Endothelial cell of umbilical vein (primary cell): ENCODE measurements around the gene CBL. TPM values are rescaled to one million over a fixed set of nuclear protein-coding genes. Genes with fewer than 3 reads are reported as not detected.

ENCODE experiments used
- BruUV-seq: library from RNA; stranded (reverse); fragments of 400-500 nt; replicated peaks from 2 replicates; lab custom pipeline; 2021; lab: Mats Ljungman, UMichigan
- CTCF ChIA-PET: fragments of 300-600, 350-600 bp; sonication (Branson Sonifier 250); formaldehyde crosslinking; loops from one replicate; lab custom pipeline; 2021; ENCODE audit warnings: antibody characterized with exemption, inconsistent platforms; lab: Charles Lee
- POLR2A ChIA-PET: fragments of 300-600, 350-600 bp; sonication (Branson Sonifier 250); formaldehyde crosslinking; loops from one replicate; lab custom pipeline; 2021; ENCODE audit warnings: antibody characterized with exemption, inconsistent platforms; lab: Charles Lee
- DNase-seq: peaks from one replicate; pipeline ENCODE4 v3.0.0-alpha.2; 2011; ENCODE audit warnings: low read depth, low spot score
- FAIRE-seq: peaks from 2 replicates; lab custom pipeline; 2011; peaks lifted over from hg19 to GRCh38; lab: Jason Lieb, UNC
- H2AFZ ChIP-seq: 2 replicates; pipeline ENCODE4 v1.6.0; 2012; ENCODE audit warnings: low read depth, low read length, control low read depth, inconsistent platforms
- H3K27ac ChIP-seq: 2 replicates; pipeline ENCODE4 v1.5.1; 2011; ENCODE audit warnings: low read depth, mild to moderate bottlenecking, control low read depth, low read length, moderate library complexity; ENCODE audit not compliant: insufficient read depth
- H3K27me3 ChIP-seq, 2 experiments: 2 replicates each; pipeline versions ENCODE4 v1.6.0 to v1.6.1; 2011; ENCODE audit warnings: low read length in 2 of 2, mixed read lengths in 1 of 2; ENCODE audit not compliant: control insufficient read depth in 2 of 2, insufficient read depth in 2 of 2
- H3K36me3 ChIP-seq, 2 experiments: 2 replicates in 1 of 2; 3 replicates in 1 of 2; pipeline ENCODE4 v1.5.1; 2011; ENCODE audit warnings: low read length in 2 of 2, mild to moderate bottlenecking in 1 of 2, moderate library complexity in 1 of 2; ENCODE audit not compliant: control insufficient read depth in 2 of 2, insufficient read depth in 2 of 2; ENCODE audit errors: extremely low read depth in 1 of 2
- H3K4me1 ChIP-seq: 3 replicates; pipeline ENCODE4 v1.5.1; 2011; ENCODE audit warnings: mild to moderate bottlenecking, low read length; ENCODE audit not compliant: control insufficient read depth, insufficient read depth; ENCODE audit errors: extremely low read depth
- H3K4me2 ChIP-seq: 2 replicates; pipeline ENCODE4 v1.6.1; 2011; ENCODE audit warnings: low read length, control low read depth, mixed read lengths; ENCODE audit not compliant: insufficient read depth
- H3K4me3 ChIP-seq, 3 experiments: fragments of 200-600 bp in 1 of 3; sonication (generic), shearing (Covaris generic) in 1 of 3; replicated peaks in 1 of 3; 2 replicates each; pipeline ENCODE4 v1.5.1; 2011 to 2016; ENCODE audit warnings: control low read depth in 3 of 3, low read length in 3 of 3, mild to moderate bottlenecking in 2 of 3, inconsistent platforms in 1 of 3, low read depth in 1 of 3, moderate library complexity in 1 of 3; ENCODE audit not compliant: insufficient read depth in 1 of 3
- H3K79me2 ChIP-seq: 2 replicates; pipeline ENCODE4 v1.6.0; 2012; ENCODE audit warnings: low read length, inconsistent platforms; ENCODE audit not compliant: control insufficient read depth, insufficient read depth
- H3K9ac ChIP-seq: replicated peaks from 2 replicates; pipeline ENCODE3; 2011; ENCODE audit warnings: low read length, control low read depth; ENCODE audit not compliant: insufficient read depth; ENCODE audit errors: extremely low read depth
- H3K9me1 ChIP-seq: replicated peaks from 3 replicates; pipeline ENCODE4 v1.6.0; 2011; ENCODE audit warnings: mild to moderate bottlenecking, low read length; ENCODE audit not compliant: control insufficient read depth, insufficient read depth; ENCODE audit errors: extremely low read depth
- H3K9me3 ChIP-seq: replicated peaks from 2 replicates; pipeline ENCODE4 v1.5.1; 2012; ENCODE audit warnings: low read length, inconsistent platforms; ENCODE audit not compliant: control insufficient read depth, insufficient read depth
- H4K20me1 ChIP-seq: replicated peaks from 2 replicates; pipeline ENCODE3; 2011; ENCODE audit warnings: mild to moderate bottlenecking, low read length; ENCODE audit not compliant: control insufficient read depth, insufficient read depth; ENCODE audit errors: extremely low read depth
- EZH2 ChIP-seq: IDR thresholded peaks from 2 replicates; pipeline ENCODE4 v1.6.1; 2012; ENCODE audit warnings: borderline replicate concordance, low read depth, mild to moderate bottlenecking, moderate library complexity, low read length, inconsistent platforms; ENCODE audit not compliant: severe bottlenecking
- FOS ChIP-seq: IDR thresholded peaks from 2 replicates; pipeline ENCODE4 v1.6.1; 2011; ENCODE audit warnings: mild to moderate bottlenecking, low read length, moderate library complexity, borderline replicate concordance; ENCODE audit not compliant: insufficient read depth
- GATA2 ChIP-seq: IDR thresholded peaks from 2 replicates; pipeline ENCODE4 v1.7.0; 2011; ENCODE audit warnings: low read depth, mild to moderate bottlenecking, moderate library complexity, mixed read lengths, low read length; ENCODE audit not compliant: insufficient read length, insufficient read depth
- JUN ChIP-seq: IDR thresholded peaks from 2 replicates; pipeline ENCODE4 v1.6.1; 2011; ENCODE audit warnings: borderline replicate concordance, low read depth; ENCODE audit not compliant: insufficient read length, insufficient read depth
- MYC ChIP-seq: IDR thresholded peaks from one replicate; pipeline ENCODE4 v1.6.1; 2011; ENCODE audit warnings: mild to moderate bottlenecking, low read depth, low read length
- POLR2A ChIP-seq: IDR thresholded peaks from 2 replicates; pipeline ENCODE4 v1.6.1; 2012; ENCODE audit warnings: low read depth, mild to moderate bottlenecking, control low read depth, low read length
- POLR2AphosphoS5 ChIP-seq: IDR thresholded peaks from 2 replicates; pipeline ENCODE4 v1.6.1; 2012; ENCODE audit warnings: low read depth, mild to moderate bottlenecking, control low read depth, low read length, moderate library complexity; ENCODE audit not compliant: insufficient read depth
- dilution Hi-C: fragments of 300-500 bp; cut with MboI; formaldehyde crosslinking; loops from one replicate; pipeline ENCODE4 v1.15.0; 2019; ENCODE audit warnings: low sequenced_read_pairs; ENCODE audit not compliant: extremely low pct_ligation_motif_present
- intact Hi-C: fragments of 100-400 bp; cut with micrococcal nuclease; formaldehyde crosslinking; loops from one replicate; pipeline ENCODE4 v1.10.0; 2022
- polyA plus RNA-seq, 4 experiments: library from polyadenylated mRNA; depleted of rRNA in 3 of 4; stranded (reverse) in 3 of 4; unstranded in 1 of 4; fragments of >200 nt; gene quantifications; 2 replicates each; pipeline versions ENCODE4 v1.2.1 to v1.2.3, GENCODE V29; 2011 to 2012; ENCODE audit warnings: missing spikeins in 1 of 4
- total RNA-seq: library from RNA; stranded (reverse); gene quantifications from 2 replicates; pipeline ENCODE4 v1.2.3, GENCODE V29; 2021
- TF ChIP-seq, protein P1 (sequence below), 2 donors: IDR thresholded peaks; 1 replicate in 1 of 2; 2 replicates in 1 of 2; pipeline ENCODE4 v1.5.1; 2011; ENCODE audit warnings: low read length in 2 of 2, mild to moderate bottlenecking in 2 of 2, moderate library complexity in 2 of 2, control low read depth in 1 of 2, inconsistent platforms in 1 of 2, low read depth in 1 of 2; ENCODE audit not compliant: insufficient read depth in 1 of 2; ENCODE audit errors: extremely low read depth in 1 of 2
- TF ChIP-seq, protein P2 (sequence below): IDR thresholded peaks from 2 replicates; pipeline ENCODE4 v1.6.1; 2011; ENCODE audit not compliant: insufficient read depth, insufficient read length

The CBL gene
- total and polyA plus RNA-seq, 2 donors (not counting 3 experiments of a cell fraction or from before 2014, with no cell fraction given), result 15.5 to 41.5 TPM

DNA sequence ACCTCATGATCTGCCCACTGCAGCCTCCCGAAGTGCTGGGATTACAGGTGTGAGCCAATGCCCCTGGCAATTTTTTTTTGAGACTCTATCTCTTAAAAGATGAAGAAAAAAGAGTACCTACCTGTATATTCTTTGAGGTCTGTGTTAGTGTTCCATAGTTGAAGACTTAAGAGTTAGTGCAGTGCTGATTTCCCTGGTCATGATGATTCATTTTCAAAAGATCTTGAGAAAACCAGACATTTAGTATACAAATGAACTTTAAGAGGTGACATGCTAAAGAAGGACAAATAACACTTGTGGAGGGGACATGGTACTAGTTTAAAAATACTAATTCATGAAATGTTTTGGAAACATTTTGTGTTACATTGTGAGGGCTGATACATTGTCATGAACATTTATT is 17.7 kb downstream of the CBL start:
- FAIRE-seq, result no peak
- dilution Hi-C loops, result no loop called here
- H4K20me1 ChIP-seq, result no peaks in the 10 kb centered on the region
- H3K4me1 ChIP-seq, result peaks cover 2% of the 10 kb centered on the region
- peaks cover 69% of the 10 kb centered on the region for H3K79me2 ChIP-seq
- no peaks in the 10 kb centered on the region for H3K36me3 ChIP-seq
- DNase-seq, result no peak
- no TSS peak for BruUV-seq
- H3K27me3 ChIP-seq, result no peaks in the 10 kb centered on the region
- H3K4me3 ChIP-seq, result no peak overlapping the region
- no peaks in the 10 kb centered on the region for H3K9me1 ChIP-seq
- ChIA-PET CTCF (no interaction called here), POLR2A (no interaction called here)
- no peaks in the 10 kb centered on the region for H3K9me3 ChIP-seq
- H2AFZ ChIP-seq, result no peak overlapping the region
- intact Hi-C loops, result no loop called here
- no peak overlapping the region for H3K4me2 ChIP-seq
- no peak overlapping the region for H3K9ac ChIP-seq
- no peak overlapping the region for H3K27ac ChIP-seq
- TF ChIP-seq, protein P1, sequence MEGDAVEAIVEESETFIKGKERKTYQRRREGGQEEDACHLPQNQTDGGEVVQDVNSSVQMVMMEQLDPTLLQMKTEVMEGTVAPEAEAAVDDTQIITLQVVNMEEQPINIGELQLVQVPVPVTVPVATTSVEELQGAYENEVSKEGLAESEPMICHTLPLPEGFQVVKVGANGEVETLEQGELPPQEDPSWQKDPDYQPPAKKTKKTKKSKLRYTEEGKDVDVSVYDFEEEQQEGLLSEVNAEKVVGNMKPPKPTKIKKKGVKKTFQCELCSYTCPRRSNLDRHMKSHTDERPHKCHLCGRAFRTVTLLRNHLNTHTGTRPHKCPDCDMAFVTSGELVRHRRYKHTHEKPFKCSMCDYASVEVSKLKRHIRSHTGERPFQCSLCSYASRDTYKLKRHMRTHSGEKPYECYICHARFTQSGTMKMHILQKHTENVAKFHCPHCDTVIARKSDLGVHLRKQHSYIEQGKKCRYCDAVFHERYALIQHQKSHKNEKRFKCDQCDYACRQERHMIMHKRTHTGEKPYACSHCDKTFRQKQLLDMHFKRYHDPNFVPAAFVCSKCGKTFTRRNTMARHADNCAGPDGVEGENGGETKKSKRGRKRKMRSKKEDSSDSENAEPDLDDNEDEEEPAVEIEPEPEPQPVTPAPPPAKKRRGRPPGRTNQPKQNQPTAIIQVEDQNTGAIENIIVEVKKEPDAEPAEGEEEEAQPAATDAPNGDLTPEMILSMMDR (IDR thresholded peaks at IDR 0.05; ENCODE audit: extremely low read depth in 1 of 2, insufficient read depth in 1 of 2, low read depth in 1 of 2, low read length in 2 of 2), result no peak
- TF ChIP-seq FOS (no peak), EZH2 (no peak), MYC (no peak), JUN (no peak), POLR2A (no peak), POLR2AphosphoS5 (no peak), GATA2 (no peak)
- TF ChIP-seq, protein P2, sequence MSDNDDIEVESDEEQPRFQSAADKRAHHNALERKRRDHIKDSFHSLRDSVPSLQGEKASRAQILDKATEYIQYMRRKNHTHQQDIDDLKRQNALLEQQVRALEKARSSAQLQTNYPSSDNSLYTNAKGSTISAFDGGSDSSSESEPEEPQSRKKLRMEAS, result no peak
